ENCODE measurements around the gene CDKL5.

DNA sequence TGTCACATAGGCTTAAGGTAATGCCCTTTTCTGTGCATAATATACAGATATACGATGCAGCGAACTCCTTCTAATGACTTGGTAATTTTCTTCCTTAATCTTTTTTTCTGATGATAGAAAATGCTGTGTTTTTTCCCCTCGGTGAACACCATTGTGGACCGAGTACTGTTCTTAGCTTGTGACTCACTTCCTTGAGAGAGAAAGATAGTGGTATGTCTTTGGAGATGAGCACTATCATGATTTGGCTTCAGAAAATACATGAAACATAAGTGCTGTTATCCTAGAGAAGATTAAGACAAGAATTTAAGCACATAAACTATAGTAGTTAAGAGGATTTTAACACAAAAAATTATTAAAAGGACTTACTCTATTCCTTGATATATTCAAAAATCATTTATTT, 182.6 kb downstream of the CDKL5 start:
- TF ChIP-seq EP300 (IDR thresholded peaks at IDR 0.05) = no peak
- TF ChIP-seq, protein P1, sequence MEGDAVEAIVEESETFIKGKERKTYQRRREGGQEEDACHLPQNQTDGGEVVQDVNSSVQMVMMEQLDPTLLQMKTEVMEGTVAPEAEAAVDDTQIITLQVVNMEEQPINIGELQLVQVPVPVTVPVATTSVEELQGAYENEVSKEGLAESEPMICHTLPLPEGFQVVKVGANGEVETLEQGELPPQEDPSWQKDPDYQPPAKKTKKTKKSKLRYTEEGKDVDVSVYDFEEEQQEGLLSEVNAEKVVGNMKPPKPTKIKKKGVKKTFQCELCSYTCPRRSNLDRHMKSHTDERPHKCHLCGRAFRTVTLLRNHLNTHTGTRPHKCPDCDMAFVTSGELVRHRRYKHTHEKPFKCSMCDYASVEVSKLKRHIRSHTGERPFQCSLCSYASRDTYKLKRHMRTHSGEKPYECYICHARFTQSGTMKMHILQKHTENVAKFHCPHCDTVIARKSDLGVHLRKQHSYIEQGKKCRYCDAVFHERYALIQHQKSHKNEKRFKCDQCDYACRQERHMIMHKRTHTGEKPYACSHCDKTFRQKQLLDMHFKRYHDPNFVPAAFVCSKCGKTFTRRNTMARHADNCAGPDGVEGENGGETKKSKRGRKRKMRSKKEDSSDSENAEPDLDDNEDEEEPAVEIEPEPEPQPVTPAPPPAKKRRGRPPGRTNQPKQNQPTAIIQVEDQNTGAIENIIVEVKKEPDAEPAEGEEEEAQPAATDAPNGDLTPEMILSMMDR (IDR thresholded peaks at IDR 0.05) = no peak
- TF ChIP-seq POLR2A (IDR thresholded peaks at IDR 0.05) = no peak
